Endothelial cell of umbilical vein (primary cell): ENCODE data around the gene TREML2. TPM values are rescaled to one million over a fixed set of nuclear protein-coding genes. Genes with fewer than 3 reads are reported as not detected.

Experiments used
- BruUV-seq: library from RNA; stranded (reverse); fragments of 400-500 nt; replicated peaks from 2 replicates; lab custom pipeline; 2021; lab: Mats Ljungman, UMichigan
- CTCF ChIA-PET: fragments of 300-600, 350-600 bp; sonication (Branson Sonifier 250); formaldehyde crosslinking; loops from one replicate; lab custom pipeline; 2021; ENCODE audit warnings: antibody characterized with exemption, inconsistent platforms; lab: Charles Lee
- POLR2A ChIA-PET: fragments of 300-600, 350-600 bp; sonication (Branson Sonifier 250); formaldehyde crosslinking; loops from one replicate; lab custom pipeline; 2021; ENCODE audit warnings: antibody characterized with exemption, inconsistent platforms; lab: Charles Lee
- DNase-seq: peaks from one replicate; pipeline ENCODE4 v3.0.0-alpha.2; 2011; ENCODE audit warnings: low read depth, low spot score
- FAIRE-seq: peaks from 2 replicates; lab custom pipeline; 2011; peaks lifted over from hg19 to GRCh38; lab: Jason Lieb, UNC
- H2AFZ ChIP-seq: 2 replicates; pipeline ENCODE4 v1.6.0; 2012; ENCODE audit warnings: low read depth, low read length, control low read depth, inconsistent platforms
- H3K27ac ChIP-seq: 2 replicates; pipeline ENCODE4 v1.5.1; 2011; ENCODE audit warnings: low read depth, mild to moderate bottlenecking, control low read depth, low read length, moderate library complexity; ENCODE audit not compliant: insufficient read depth
- H3K27me3 ChIP-seq, 2 experiments: 2 replicates each; pipeline versions ENCODE4 v1.6.0 to v1.6.1; 2011; ENCODE audit warnings: low read length in 2 of 2, mixed read lengths in 1 of 2; ENCODE audit not compliant: control insufficient read depth in 2 of 2, insufficient read depth in 2 of 2
- H3K36me3 ChIP-seq, 2 experiments: 2 replicates in 1 of 2; 3 replicates in 1 of 2; pipeline ENCODE4 v1.5.1; 2011; ENCODE audit warnings: low read length in 2 of 2, mild to moderate bottlenecking in 1 of 2, moderate library complexity in 1 of 2; ENCODE audit not compliant: control insufficient read depth in 2 of 2, insufficient read depth in 2 of 2; ENCODE audit errors: extremely low read depth in 1 of 2
- H3K4me1 ChIP-seq: 3 replicates; pipeline ENCODE4 v1.5.1; 2011; ENCODE audit warnings: mild to moderate bottlenecking, low read length; ENCODE audit not compliant: control insufficient read depth, insufficient read depth; ENCODE audit errors: extremely low read depth
- H3K4me2 ChIP-seq: 2 replicates; pipeline ENCODE4 v1.6.1; 2011; ENCODE audit warnings: low read length, control low read depth, mixed read lengths; ENCODE audit not compliant: insufficient read depth
- H3K4me3 ChIP-seq, 3 experiments: fragments of 200-600 bp in 1 of 3; sonication (generic), shearing (Covaris generic) in 1 of 3; replicated peaks in 1 of 3; 2 replicates each; pipeline ENCODE4 v1.5.1; 2011 to 2016; ENCODE audit warnings: control low read depth in 3 of 3, low read length in 3 of 3, mild to moderate bottlenecking in 2 of 3, inconsistent platforms in 1 of 3, low read depth in 1 of 3, moderate library complexity in 1 of 3; ENCODE audit not compliant: insufficient read depth in 1 of 3
- H3K79me2 ChIP-seq: 2 replicates; pipeline ENCODE4 v1.6.0; 2012; ENCODE audit warnings: low read length, inconsistent platforms; ENCODE audit not compliant: control insufficient read depth, insufficient read depth
- H3K9ac ChIP-seq: replicated peaks from 2 replicates; pipeline ENCODE3; 2011; ENCODE audit warnings: low read length, control low read depth; ENCODE audit not compliant: insufficient read depth; ENCODE audit errors: extremely low read depth
- H3K9me1 ChIP-seq: replicated peaks from 3 replicates; pipeline ENCODE4 v1.6.0; 2011; ENCODE audit warnings: mild to moderate bottlenecking, low read length; ENCODE audit not compliant: control insufficient read depth, insufficient read depth; ENCODE audit errors: extremely low read depth
- H3K9me3 ChIP-seq: replicated peaks from 2 replicates; pipeline ENCODE4 v1.5.1; 2012; ENCODE audit warnings: low read length, inconsistent platforms; ENCODE audit not compliant: control insufficient read depth, insufficient read depth
- H4K20me1 ChIP-seq: replicated peaks from 2 replicates; pipeline ENCODE3; 2011; ENCODE audit warnings: mild to moderate bottlenecking, low read length; ENCODE audit not compliant: control insufficient read depth, insufficient read depth; ENCODE audit errors: extremely low read depth
- CTCF ChIP-seq, 2 donors: IDR thresholded peaks; 1 replicate in 1 of 2; 2 replicates in 1 of 2; pipeline ENCODE4 v1.5.1; 2011; ENCODE audit warnings: low read length in 2 of 2, mild to moderate bottlenecking in 2 of 2, moderate library complexity in 2 of 2, control low read depth in 1 of 2, inconsistent platforms in 1 of 2, low read depth in 1 of 2; ENCODE audit not compliant: insufficient read depth in 1 of 2; ENCODE audit errors: extremely low read depth in 1 of 2
- EZH2 ChIP-seq: IDR thresholded peaks from 2 replicates; pipeline ENCODE4 v1.6.1; 2012; ENCODE audit warnings: borderline replicate concordance, low read depth, mild to moderate bottlenecking, moderate library complexity, low read length, inconsistent platforms; ENCODE audit not compliant: severe bottlenecking
- FOS ChIP-seq: IDR thresholded peaks from 2 replicates; pipeline ENCODE4 v1.6.1; 2011; ENCODE audit warnings: mild to moderate bottlenecking, low read length, moderate library complexity, borderline replicate concordance; ENCODE audit not compliant: insufficient read depth
- GATA2 ChIP-seq: IDR thresholded peaks from 2 replicates; pipeline ENCODE4 v1.7.0; 2011; ENCODE audit warnings: low read depth, mild to moderate bottlenecking, moderate library complexity, mixed read lengths, low read length; ENCODE audit not compliant: insufficient read length, insufficient read depth
- JUN ChIP-seq: IDR thresholded peaks from 2 replicates; pipeline ENCODE4 v1.6.1; 2011; ENCODE audit warnings: borderline replicate concordance, low read depth; ENCODE audit not compliant: insufficient read length, insufficient read depth
- MAX ChIP-seq: IDR thresholded peaks from 2 replicates; pipeline ENCODE4 v1.6.1; 2011; ENCODE audit not compliant: insufficient read depth, insufficient read length
- MYC ChIP-seq: IDR thresholded peaks from one replicate; pipeline ENCODE4 v1.6.1; 2011; ENCODE audit warnings: mild to moderate bottlenecking, low read depth, low read length
- POLR2A ChIP-seq: IDR thresholded peaks from 2 replicates; pipeline ENCODE4 v1.6.1; 2012; ENCODE audit warnings: low read depth, mild to moderate bottlenecking, control low read depth, low read length
- POLR2AphosphoS5 ChIP-seq: IDR thresholded peaks from 2 replicates; pipeline ENCODE4 v1.6.1; 2012; ENCODE audit warnings: low read depth, mild to moderate bottlenecking, control low read depth, low read length, moderate library complexity; ENCODE audit not compliant: insufficient read depth
- dilution Hi-C: fragments of 300-500 bp; cut with MboI; formaldehyde crosslinking; loops from one replicate; pipeline ENCODE4 v1.15.0; 2019; ENCODE audit warnings: low sequenced_read_pairs; ENCODE audit not compliant: extremely low pct_ligation_motif_present
- intact Hi-C: fragments of 100-400 bp; cut with micrococcal nuclease; formaldehyde crosslinking; loops from one replicate; pipeline ENCODE4 v1.10.0; 2022
- polyA plus RNA-seq, 4 experiments: library from polyadenylated mRNA; depleted of rRNA in 3 of 4; stranded (reverse) in 3 of 4; unstranded in 1 of 4; fragments of >200 nt; gene quantifications; 2 replicates each; pipeline versions ENCODE4 v1.2.1 to v1.2.3, GENCODE V29; 2011 to 2012; ENCODE audit warnings: missing spikeins in 1 of 4
- total RNA-seq: library from RNA; stranded (reverse); gene quantifications from 2 replicates; pipeline ENCODE4 v1.2.3, GENCODE V29; 2021

The TREML2 gene
- total and polyA plus RNA-seq, 2 donors (not counting 3 experiments of a cell fraction or from before 2014, with no cell fraction given) = not detected

GRCh38 chr6:41204156-41204555 is 3.2 kb upstream of the TREML2 start:
- dilution Hi-C loops = no loop called here
- no peak overlapping the region for H3K9ac ChIP-seq
- POLR2A ChIA-PET = no interaction called here
- DNase-seq = no peak
- no peak overlapping the region for H3K27ac ChIP-seq
- BruUV-seq = no TSS peak
- no peaks in the 10 kb centered on the region for H3K9me3 ChIP-seq
- CTCF ChIA-PET = interaction anchor here (2.2 kb wide), 1 partner anchor 22 kb away, joined by 8 read pairs; no protein-coding TSS in a partner anchor
- H3K27me3 ChIP-seq = peaks cover 0 to 3% of the 10 kb centered on the region in 2 experiments
- no peaks in the 10 kb centered on the region for H3K4me1 ChIP-seq
- no peak for FAIRE-seq
- no peak for TF ChIP-seq MYC
- no peak for TF ChIP-seq MAX
- intact Hi-C loops = no loop called here
- H3K79me2 ChIP-seq = no peaks in the 10 kb centered on the region
- no peak overlapping the region for H2AFZ ChIP-seq
- no peak overlapping the region for H3K4me3 ChIP-seq
- H3K4me2 ChIP-seq = no peak overlapping the region
- no peaks in the 10 kb centered on the region for H3K36me3 ChIP-seq
- H4K20me1 ChIP-seq = no peaks in the 10 kb centered on the region
- H3K9me1 ChIP-seq = no peaks in the 10 kb centered on the region

- BruUV-seq = no TSS peak
- no peak for FAIRE-seq
Measured at GRCh38 chr6:41201764-41202173, 820 bp upstream of the TREML2 start.

More at GRCh38 chr6:41201764-41202173, 820 bp upstream of the TREML2 start:
- H3K9me1 ChIP-seq = no peaks in the 10 kb centered on the region
- intact Hi-C loops = no loop called here
- H2AFZ ChIP-seq = no peak overlapping the region
- peaks cover 2 to 3% of the 10 kb centered on the region in 2 experiments for H3K27me3 ChIP-seq
- H3K9me3 ChIP-seq = no peaks in the 10 kb centered on the region
- no peaks in the 10 kb centered on the region for H4K20me1 ChIP-seq
- dilution Hi-C loops = no loop called here
- no peak overlapping the region for H3K9ac ChIP-seq
- H3K4me2 ChIP-seq = no peak overlapping the region
- H3K4me1 ChIP-seq = no peaks in the 10 kb centered on the region
- H3K4me3 ChIP-seq = no peak overlapping the region
- H3K27ac ChIP-seq = no peak overlapping the region
- CTCF ChIA-PET = interaction anchor here (1.2 to 2.2 kb wide), 2 partner anchors 10 to 20 kb away, joined by 4 to 8 read pairs; no protein-coding TSS in a partner anchor
- TF ChIP-seq FOS (no peak), POLR2AphosphoS5 (no peak), EZH2 (no peak), MAX (no peak), POLR2A (no peak), JUN (no peak), GATA2 (no peak), CTCF (IDR thresholded peaks at IDR 0.05; ENCODE audit: extremely low read depth in 1 of 2, insufficient read depth in 1 of 2, low read depth in 1 of 2, low read length in 2 of 2) (no peak), MYC (no peak)
- no peak for DNase-seq
- H3K79me2 ChIP-seq = no peaks in the 10 kb centered on the region
- POLR2A ChIA-PET = no interaction called here
- no peaks in the 10 kb centered on the region for H3K36me3 ChIP-seq
